AG10803 (cell line): ENCODE results near the gene GSTA3.
"Not testable (repeated sequence)": the region's sequence is repeated elsewhere in the genome, so short reads cannot be mapped to it uniquely, and the experiment has no call there.

Source experiments
- DNase-seq: peaks from one replicate; pipeline ENCODE4 v3.0.0; 2010; ENCODE audit warnings: low read depth
- H3K4me3 ChIP-seq: 2 replicates; pipeline ENCODE4 v1.5.1; 2011; ENCODE audit warnings: mild to moderate bottlenecking, low read length, control low read depth
- CTCF ChIP-seq: conservative IDR thresholded peaks from 2 replicates; pipeline ENCODE4 v1.5.1; 2011; ENCODE audit warnings: mild to moderate bottlenecking, low read length, control low read depth, inconsistent platforms

Gene GSTA3

DNA sequence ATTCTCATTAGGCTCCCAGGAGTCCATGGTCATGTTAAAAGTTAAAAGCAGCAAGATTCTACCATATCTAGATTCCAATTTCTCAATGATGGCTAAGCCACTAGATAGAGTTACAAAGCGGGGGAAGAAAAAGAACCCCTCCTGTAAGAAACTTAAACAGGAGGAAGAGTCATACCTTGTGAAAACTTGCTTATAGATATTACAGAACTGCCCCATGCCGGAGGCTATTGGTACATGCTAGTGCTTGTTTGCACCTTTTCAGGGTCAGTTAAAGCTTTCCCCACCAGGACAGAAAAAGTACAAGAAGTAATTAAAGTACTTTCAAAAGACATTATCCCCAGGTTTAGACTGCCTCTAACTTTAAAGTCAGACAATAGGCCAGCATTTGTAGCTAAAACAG lies 15.5 kb upstream of the GSTA3 start:
- DNase-seq: no peak
- TF ChIP-seq CTCF: no peak
- no peak overlapping the region for H3K4me3 ChIP-seq

DNA sequence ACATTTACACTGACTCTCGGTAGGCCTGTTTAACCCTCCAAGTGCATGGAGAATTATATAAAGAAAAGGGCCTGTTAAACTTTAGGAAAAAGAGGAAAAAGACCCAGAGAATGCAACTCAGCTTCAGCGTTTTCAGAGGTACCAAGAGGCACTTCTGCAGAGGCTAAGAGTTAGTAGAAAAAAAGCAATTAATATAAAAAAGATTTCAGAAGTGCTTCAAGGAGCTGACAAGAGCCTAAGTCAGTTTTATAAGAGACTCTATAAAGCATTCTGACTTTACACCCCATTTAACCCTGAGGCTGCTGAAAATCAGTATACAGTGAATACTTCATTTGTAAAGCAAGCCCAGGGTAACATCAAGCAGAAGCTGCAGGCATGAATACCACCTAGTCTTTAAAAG lies 14.2 kb upstream of the GSTA3 start:
- H3K4me3 ChIP-seq, DNase-seq: not testable (repeated sequence)

- no peak for DNase-seq
- no peak overlapping the region for H3K4me3 ChIP-seq
- TF ChIP-seq CTCF: no peak
These were observed 12.7 kb upstream of the GSTA3 start for GRCh38 chr6:52922161-52922560.

DNA sequence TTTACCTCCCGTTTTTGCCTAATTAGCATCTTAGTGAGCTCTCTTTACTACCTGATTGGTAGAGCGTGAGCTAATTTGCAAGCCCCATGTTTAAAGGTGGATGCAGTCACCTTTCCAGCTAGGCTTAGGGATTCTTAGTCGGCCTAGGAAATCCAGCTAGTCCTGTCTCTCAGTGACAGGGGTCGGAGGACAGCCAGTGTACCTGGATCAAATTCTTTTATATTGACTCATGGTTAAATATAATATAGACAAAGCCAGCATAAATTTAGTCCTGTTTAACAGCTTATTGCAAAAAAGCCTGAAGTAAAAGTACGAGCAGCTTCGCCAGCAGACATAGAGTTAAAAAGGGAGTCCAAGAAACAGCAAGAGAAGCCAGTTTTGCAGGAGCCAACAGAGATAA lies 12.2 kb upstream of the GSTA3 start:
- no peak for TF ChIP-seq CTCF
- H3K4me3 ChIP-seq: no peak overlapping the region
- DNase-seq: no peak

DNA sequence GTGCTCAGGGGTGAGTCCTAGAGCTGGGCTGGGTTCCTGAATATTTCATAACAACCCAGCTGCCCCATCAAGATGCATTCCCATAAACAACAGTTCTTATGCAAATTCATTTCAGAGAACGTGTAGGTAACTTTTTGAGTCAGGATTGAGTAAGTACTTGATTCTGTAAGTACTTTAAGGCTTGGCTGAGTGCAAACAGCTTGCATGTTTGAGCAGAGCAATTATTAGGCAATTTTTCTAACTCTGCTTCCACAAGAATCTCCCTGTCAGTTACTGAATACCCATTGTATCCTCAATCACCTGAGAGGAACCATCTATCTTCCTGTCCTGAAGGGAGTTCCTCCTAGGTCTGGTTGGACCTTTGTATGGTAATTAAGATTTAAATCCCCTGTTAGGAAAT lies 10.0 kb upstream of the GSTA3 start:
- peak; percentile 41 for DNase-seq
- not testable (repeated sequence) for H3K4me3 ChIP-seq

DNA sequence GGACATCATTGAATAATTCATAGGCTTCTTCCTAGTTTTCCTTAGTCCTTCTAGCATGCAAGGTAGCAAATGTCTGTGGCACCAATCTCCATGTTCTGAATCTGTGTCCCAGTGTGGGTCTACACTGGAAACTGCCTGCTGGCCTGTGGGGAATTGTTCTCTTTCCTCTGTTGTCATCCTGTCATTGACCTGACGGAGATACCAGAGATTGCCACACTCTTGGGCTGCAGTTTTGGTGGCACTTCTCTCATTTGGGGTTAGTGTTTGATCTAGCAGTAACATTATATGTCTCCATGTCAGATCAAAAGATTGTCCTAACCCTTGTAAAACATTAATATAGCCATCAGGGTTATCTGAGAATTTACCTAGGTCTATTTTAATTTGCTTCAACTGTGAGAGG lies 9.3 kb upstream of the GSTA3 start:
- not testable (repeated sequence) for DNase-seq, H3K4me3 ChIP-seq

- not testable (repeated sequence) for H3K4me3 ChIP-seq
- DNase-seq: peak; percentile 61
These were observed 8.7 kb upstream of the GSTA3 start for GRCh38 chr6:52918027-52918686.

DNA sequence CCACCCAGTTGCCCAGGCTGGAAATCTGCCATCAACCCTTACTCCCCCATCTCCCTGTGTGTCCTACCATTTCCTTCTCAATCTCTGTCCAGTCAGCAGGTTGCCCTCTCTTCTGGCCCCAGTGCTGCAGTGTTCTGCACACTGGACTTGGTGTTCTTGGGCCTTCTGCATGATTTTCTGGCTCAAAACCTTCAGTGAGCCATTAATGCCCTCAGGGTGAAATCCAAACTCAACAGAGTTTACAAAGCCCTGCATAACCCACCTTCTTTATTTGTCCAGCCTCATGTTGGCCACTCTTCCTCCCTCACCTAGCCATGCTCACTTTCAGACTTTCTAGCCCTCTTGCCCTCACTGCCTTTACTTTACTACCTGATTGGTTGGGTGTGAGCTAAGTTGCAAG lies 5.0 kb upstream of the GSTA3 start:
- H3K4me3 ChIP-seq: no peak overlapping the region
- no peak for TF ChIP-seq CTCF
- DNase-seq: no peak

GRCh38 chr6:52910091-52910490 lies 593 bp upstream of the GSTA3 start:
- no peak for DNase-seq
- no peak overlapping the region for H3K4me3 ChIP-seq
- no peak for TF ChIP-seq CTCF

DNA sequence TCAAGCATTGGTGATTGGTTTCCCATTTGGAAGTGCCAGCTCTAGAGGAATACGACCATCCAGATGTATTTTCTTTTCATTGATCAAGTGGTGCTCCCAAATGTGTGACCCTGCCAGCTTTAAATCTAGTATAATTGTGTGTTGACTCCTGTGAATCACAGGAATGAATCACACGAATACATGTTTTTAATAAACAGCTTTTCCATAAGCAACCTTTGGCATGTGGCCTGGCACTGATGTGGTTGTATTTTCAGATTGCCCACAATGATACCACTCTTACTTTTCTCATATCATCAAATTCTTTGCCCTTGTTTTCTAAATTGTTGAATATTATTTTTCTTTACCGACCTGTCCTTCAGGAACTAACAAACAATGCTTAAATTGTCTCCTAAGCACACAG lies 367 bp downstream of the GSTA3 start:
- H3K4me3 ChIP-seq: no peak overlapping the region
- DNase-seq: no peak
- no peak for TF ChIP-seq CTCF
